Retina (tissue), 1 donor: Measurements from ENCODE around the gene SCUBE3.
A peak's percentile ranks its signal among the peaks of the same experiment; 100 is the strongest.

ENCODE experiments used
- DNase-seq: peaks from one replicate; pipeline ENCODE4 v3.0.0-alpha.2; 2016

SCUBE3 gene

GRCh38 chr6:35278708-35279107 lies 65.0 kb downstream of the SCUBE3 start:
- DNase-seq = no peak

GRCh38 chr6:35280903-35281302 lies 67.1 kb downstream of the SCUBE3 start:
- peak; percentile 11 for DNase-seq

GRCh38 chr6:35282472-35282871 lies 68.7 kb downstream of the SCUBE3 start:
- DNase-seq = no peak

GRCh38 chr6:35283361-35283760 lies 69.6 kb downstream of the SCUBE3 start:
- no peak for DNase-seq

- no peak for DNase-seq
These were observed 74.1 kb downstream of the SCUBE3 start for GRCh38 chr6:35287671-35288396.

- DNase-seq = no peak
These were observed 75.1 kb downstream of the SCUBE3 start for GRCh38 chr6:35288834-35289233.

GRCh38 chr6:35291491-35291890 lies 77.7 kb downstream of the SCUBE3 start:
- no peak for DNase-seq

GRCh38 chr6:35292494-35292893 lies 78.7 kb downstream of the SCUBE3 start:
- no peak for DNase-seq

- DNase-seq = no peak
These were observed 79.9 kb downstream of the SCUBE3 start for GRCh38 chr6:35293681-35294080.

- peak; percentile 36 for DNase-seq
These were observed 80.7 kb downstream of the SCUBE3 start for GRCh38 chr6:35294308-35294945.

GRCh38 chr6:35295036-35295435 lies 81.3 kb downstream of the SCUBE3 start:
- DNase-seq = no peak

- no peak for DNase-seq
These were observed 82.0 kb downstream of the SCUBE3 start for GRCh38 chr6:35295521-35296315.

GRCh38 chr6:35296931-35297600 lies 83.3 kb downstream of the SCUBE3 start:
- DNase-seq = no peak

- peak; percentile 62 for DNase-seq
These were observed 84.1 kb downstream of the SCUBE3 start, which contains the start of gene DEF6 for GRCh38 chr6:35297601-35298481. Gene DEF6, plus strand, starts transcription at chr6:35297818. Its CDS starts 39 bp downstream, at chr6:35297857.

- no peak for DNase-seq
These were observed 84.9 kb downstream of the SCUBE3 start for GRCh38 chr6:35298625-35299140.

GRCh38 chr6:35299674-35300073 lies 85.9 kb downstream of the SCUBE3 start:
- DNase-seq = no peak

GRCh38 chr6:35300848-35301247 lies 87.1 kb downstream of the SCUBE3 start:
- DNase-seq = no peak
